Gastrocnemius medialis (tissue), 4 donors: ENCODE data around the gene MSMO1.

Experiments used
- POLR2A ChIP-seq, 2 donors: fragments of 450-650 bp; IDR thresholded peaks; one replicate each; pipeline ENCODE4 v1.6.1; 2017; ENCODE audit warnings: antibody characterized with exemption in 2 of 2, mild to moderate bottlenecking in 2 of 2, moderate library complexity in 2 of 2
- TF ChIP-seq, protein P1 (sequence below), 5 experiments: fragments of 450-650 bp in 3 of 5; fragments of 200-600 bp in 2 of 5; sonication (generic) in 2 of 5; IDR thresholded peaks in 4 of 5; conservative IDR thresholded peaks in 1 of 5; 1 replicate in 4 of 5; 2 replicates in 1 of 5; pipeline ENCODE4 v1.5.1; 2016 to 2019; ENCODE audit warnings: antibody characterized with exemption in 5 of 5, mild to moderate bottlenecking in 3 of 5, moderate library complexity in 3 of 5

DNA sequence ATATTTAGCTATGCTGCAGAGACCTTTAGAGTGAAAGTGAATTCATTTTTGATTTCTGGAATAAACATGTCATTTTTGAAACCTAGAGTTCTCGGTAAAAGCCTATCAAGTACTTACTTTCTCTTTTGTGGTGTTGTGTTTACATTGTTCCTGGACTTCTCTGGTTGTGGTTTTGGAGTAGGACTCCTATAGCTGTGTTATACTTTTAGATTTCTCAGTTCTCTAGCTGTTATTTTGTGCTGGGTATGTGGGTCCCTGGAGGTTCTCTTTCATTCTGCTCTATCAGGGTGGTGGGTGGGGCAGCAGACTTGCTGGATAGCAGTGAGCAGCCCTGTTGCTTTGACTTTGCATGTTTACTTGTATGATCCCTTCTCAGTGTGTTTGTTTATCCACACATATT lies 25.6 kb upstream of the MSMO1 start:
- TF ChIP-seq, protein P1, sequence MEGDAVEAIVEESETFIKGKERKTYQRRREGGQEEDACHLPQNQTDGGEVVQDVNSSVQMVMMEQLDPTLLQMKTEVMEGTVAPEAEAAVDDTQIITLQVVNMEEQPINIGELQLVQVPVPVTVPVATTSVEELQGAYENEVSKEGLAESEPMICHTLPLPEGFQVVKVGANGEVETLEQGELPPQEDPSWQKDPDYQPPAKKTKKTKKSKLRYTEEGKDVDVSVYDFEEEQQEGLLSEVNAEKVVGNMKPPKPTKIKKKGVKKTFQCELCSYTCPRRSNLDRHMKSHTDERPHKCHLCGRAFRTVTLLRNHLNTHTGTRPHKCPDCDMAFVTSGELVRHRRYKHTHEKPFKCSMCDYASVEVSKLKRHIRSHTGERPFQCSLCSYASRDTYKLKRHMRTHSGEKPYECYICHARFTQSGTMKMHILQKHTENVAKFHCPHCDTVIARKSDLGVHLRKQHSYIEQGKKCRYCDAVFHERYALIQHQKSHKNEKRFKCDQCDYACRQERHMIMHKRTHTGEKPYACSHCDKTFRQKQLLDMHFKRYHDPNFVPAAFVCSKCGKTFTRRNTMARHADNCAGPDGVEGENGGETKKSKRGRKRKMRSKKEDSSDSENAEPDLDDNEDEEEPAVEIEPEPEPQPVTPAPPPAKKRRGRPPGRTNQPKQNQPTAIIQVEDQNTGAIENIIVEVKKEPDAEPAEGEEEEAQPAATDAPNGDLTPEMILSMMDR (IDR thresholded peaks at IDR 0.05 in 4 of 5, conservative IDR thresholded peaks at IDR 0.05 in 1 of 5) = no peak
- no peak for TF ChIP-seq POLR2A (IDR thresholded peaks at IDR 0.05)
